GM19467 (cell line): ENCODE measurements around the gene H2AZ2.
"Not testable (repeated sequence)": the region's sequence is repeated elsewhere in the genome, so short reads cannot be mapped to it uniquely, and the experiment has no call there.

Experiments
- ATAC-seq: cut with Tn5 transposase; IDR thresholded peaks from one replicate; pipeline ENCODE4 v1.9.1; 2021; ENCODE audit warnings: mild to moderate bottlenecking, moderate library complexity; ENCODE audit not compliant: unreplicated experiment

Gene H2AZ2

GRCh38 chr7:44823255-44823781, 24.6 kb downstream of the H2AZ2 start:
- no peak for ATAC-seq

DNA sequence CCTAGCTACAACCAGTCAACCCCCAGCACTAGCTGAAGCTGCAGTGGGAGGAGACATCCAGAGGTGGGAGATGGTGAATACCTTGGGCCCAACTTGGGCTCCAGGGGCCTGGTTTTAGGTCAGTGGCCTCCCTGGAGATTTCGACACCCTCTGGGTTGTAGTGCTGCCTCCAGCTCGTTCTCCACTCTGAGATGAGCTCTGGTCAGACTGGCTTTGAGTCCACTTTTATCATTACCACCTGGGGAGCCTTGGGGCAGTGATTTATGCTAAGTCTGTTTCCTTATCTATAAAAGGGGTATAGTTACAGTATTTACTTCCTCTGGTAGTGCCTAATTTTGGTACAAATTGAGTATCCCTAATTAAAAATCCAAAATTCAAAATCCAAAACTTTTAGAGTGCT, 28.6 kb downstream of the H2AZ2 start:
- no peak for ATAC-seq

DNA sequence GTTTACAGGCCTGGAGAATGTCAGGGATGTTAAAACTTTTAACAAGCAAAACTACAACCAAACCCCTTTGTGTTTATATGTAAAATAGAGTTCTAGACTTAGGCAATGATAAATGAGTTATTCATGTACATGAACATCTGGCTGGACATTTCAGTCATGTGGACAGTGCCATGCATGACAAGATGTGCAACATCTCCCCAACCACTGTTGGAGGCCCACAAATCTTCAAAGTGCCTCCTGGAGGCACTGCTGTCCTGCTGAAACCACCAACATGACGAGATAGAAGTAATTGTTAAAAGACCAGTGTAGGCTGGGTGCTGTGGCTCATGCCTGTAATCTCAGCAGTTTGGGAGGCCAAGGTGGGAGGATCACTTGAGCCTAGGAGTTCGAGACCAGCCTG, 33.0 kb downstream of the H2AZ2 start:
- ATAC-seq, result no peak

DNA sequence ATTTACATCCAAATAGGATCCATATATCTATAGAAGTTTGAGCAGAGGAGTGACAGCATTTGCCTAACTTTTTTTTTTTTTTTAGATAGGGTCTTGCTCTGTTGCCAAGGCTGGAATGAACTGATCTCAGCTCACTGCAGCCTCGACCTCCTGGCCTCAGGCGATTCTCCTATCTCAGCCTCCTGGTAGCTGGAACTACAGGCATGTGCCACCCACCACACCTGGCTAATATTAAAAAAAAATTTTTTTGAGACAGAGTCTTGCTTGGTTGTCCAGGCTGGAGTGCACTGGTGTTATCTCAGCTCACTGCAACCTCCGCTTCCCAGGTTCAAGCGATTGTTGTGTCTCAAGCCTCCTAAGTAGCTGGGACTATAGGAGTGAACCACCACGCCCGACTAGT, 36.3 kb downstream of the H2AZ2 start:
- no peak for ATAC-seq

DNA sequence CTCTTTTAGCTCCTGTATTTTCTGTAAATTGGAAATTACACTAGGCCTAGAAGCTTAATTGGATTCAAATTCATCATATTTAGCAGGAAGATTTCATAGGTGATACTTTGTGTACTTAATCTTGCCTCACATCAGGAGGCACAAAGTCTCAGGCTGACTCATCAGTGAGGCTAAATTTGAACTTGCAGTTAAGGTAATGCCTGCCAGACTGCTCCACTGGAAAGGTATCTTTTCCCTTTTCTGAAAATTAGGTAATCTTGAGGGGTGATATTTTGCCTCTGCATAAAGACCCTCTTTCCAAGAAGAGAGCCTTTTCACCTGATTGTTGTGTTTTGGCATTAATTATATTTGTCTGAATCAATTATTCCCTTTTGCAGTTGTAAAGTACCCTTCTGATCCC, 36.8 kb downstream of the H2AZ2 start:
- ATAC-seq, result no peak

GRCh38 chr7:44808914-44809393, 38.9 kb downstream of the H2AZ2 start:
- no peak for ATAC-seq

DNA sequence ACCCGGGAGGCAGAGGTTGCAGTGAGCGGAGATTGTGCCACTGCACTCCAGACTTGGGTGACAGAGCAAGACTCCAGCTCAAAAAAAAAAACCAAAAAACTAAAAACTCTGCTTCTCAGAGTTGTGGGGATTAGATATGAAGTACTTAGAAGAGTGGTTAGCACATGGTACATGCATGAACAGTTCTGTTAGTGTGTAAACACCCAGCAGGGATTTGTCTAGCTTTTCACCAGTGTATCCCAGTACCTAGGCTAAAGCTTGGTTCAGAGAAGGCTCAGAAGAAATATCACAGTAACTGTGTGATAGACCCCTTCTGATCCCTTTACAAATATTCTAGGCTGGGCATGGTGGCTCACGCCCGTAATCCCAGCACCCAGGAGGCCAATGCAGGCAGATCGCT, 41.9 kb downstream of the H2AZ2 start:
- ATAC-seq, result no peak

DNA sequence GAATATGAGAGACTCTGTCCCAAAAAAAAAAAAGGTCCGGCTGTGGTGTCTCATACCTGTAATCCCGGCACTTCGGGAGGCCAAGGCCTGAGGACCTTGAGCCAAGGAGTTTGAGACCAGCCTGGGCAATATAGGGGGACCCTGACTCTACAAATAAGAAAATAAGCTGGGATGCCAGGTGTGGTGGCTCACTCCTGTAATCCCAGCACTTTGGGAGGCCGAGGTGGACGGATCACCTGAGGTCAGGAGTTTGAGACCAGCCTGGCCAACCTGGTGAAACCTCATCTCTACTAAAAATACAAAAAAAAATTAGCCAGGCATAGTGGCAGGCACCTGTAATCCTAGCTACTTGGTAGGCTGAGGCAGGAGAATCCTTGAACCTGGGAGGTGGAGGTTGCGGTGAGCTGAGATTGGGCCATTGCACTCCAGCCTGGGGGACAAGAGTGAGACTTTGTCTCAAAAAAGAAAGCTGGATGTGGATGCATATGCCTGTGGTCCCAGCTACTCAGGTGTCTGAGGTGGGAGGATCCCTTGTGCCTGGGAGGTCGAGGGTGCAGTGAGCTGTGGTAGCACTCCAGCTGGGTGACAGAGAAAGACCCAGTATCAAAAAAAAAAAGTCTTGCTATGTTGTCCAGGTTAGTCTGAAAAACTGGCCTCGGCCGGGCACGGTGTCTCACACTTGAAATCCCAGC, 43.9 kb downstream of the H2AZ2 start:
- not testable (repeated sequence) for ATAC-seq

DNA sequence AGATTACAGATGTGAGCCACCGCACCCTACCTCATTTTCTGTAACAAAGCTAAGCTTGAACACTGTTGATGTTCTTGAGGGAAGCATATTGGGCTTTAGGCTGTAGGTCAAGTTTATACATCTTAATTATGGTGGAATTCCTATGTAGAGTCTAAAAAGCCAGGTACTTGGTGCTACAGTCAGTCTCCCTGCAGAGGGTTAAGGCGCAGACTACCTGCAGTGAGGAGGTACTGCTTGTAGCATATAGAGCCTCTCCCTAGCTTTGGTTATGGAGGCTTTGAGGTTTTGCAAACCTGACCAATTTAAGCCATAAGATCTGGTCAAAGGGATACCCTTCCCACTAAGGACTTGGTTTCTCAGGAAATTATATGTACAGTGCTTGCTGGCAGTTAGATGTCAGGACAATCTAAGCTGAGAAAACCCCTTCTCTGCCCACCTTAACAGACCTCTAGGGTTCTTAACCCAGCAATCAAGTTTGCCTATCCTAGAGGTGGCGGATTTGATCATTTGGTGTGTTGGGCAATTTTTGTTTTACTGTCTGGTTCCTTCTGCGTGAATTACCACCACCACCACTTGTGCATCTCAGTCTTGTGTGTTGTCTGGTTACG, 45.4 kb downstream of the H2AZ2 start:
- no peak for ATAC-seq

GRCh38 chr7:44801890-44802289, 46.0 kb downstream of the H2AZ2 start:
- no peak for ATAC-seq

- no peak for ATAC-seq
Observed at GRCh38 chr7:44799939-44800338, 47.9 kb downstream of the H2AZ2 start.

- ATAC-seq, result no peak
Observed at GRCh38 chr7:44798649-44799305, 49.1 kb downstream of the H2AZ2 start.

GRCh38 chr7:44797329-44798258, 50.3 kb downstream of the H2AZ2 start:
- peak; percentile 50 for ATAC-seq

DNA sequence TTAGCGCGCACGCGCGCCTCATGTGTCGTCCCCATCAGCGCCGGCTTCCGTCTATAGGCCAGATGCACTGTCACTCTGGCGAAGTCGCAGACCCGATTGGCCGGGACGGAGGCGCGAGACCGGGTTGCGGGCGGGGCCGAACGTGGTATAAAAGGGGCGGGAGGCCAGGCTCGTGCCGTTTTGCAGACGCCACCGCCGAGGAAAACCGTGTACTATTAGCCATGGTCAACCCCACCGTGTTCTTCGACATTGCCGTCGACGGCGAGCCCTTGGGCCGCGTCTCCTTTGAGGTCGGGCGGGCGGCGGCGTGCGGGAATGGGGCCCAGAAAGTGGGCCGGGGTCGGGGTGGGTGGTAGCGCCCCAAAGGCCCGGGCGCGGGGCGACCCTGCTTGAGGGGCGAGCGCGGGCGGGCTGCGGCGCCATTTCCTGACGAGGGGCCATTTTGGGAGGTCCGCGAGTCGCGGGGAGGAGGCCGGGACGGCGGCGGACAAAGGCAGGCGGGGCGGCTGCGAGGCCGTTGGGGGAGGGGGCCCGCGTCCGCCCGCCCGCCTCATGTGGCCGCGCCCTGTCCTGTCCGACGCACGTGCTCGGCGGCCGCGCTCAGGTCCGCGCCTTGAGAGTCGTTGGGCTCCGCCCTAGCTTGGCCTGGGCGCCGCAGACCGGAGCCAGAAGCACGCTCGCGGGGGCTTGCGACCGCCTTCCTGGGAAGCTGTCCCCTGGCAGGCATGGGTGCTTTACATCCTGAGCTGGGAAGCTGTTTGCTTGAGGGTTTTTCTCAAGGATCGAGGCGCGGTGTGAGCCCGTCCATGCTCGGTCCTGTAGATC, 51.2 kb downstream of the H2AZ2 start, which contains the start of gene PPIA:
TSS of gene PPIA (plus strand) at position 178 of the 825 bp plus-strand sequence. CDS start at position 222, 44 bp downstream.
- ATAC-seq, result peak; percentile 86

DNA sequence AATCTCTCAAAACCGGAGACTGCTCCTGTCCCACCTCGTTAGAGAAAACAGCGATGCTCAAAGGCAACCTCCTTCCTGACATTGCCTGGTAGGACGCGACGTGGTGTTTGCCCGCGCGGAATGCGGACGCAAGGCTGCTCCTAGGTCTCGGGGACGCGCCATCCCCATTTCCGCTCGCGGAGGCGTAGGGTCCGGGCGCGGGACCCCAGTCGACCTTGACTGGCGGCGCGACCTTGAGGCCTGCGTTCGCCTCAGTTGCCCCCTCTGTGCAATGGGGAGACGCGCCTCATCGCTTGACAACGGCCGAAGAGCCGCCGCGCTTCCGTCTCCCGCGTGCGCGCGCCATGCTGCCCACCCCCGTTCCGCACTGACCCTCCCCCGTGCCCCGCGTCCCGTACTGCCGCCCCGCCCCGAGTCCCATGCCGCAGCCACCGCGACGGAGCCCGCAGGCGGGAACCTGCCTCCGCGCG, 51.8 kb downstream of the H2AZ2 start:
- peak; percentile 29 for ATAC-seq

DNA sequence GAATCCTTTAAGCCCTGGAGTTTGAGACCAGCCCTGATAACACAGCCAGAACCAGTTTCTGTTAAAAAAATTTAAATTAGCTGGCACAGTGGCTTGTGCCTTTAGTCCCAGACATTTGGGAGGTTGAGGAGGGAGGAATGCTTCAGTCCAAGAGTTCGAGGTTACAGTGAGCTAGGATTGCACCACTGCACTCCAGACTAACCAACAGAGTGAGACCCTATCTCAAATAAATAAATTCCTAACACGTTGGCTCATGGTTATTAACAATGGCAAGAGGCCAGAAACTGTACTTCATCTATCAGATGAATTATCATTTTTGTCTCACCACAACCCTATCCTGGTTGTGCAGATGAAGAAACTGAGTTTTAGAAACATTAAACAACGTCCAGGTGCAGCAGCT, 53.6 kb downstream of the H2AZ2 start:
- ATAC-seq, result no peak

- ATAC-seq, result no peak
Observed at GRCh38 chr7:44793919-44794318, 54.0 kb downstream of the H2AZ2 start.

DNA sequence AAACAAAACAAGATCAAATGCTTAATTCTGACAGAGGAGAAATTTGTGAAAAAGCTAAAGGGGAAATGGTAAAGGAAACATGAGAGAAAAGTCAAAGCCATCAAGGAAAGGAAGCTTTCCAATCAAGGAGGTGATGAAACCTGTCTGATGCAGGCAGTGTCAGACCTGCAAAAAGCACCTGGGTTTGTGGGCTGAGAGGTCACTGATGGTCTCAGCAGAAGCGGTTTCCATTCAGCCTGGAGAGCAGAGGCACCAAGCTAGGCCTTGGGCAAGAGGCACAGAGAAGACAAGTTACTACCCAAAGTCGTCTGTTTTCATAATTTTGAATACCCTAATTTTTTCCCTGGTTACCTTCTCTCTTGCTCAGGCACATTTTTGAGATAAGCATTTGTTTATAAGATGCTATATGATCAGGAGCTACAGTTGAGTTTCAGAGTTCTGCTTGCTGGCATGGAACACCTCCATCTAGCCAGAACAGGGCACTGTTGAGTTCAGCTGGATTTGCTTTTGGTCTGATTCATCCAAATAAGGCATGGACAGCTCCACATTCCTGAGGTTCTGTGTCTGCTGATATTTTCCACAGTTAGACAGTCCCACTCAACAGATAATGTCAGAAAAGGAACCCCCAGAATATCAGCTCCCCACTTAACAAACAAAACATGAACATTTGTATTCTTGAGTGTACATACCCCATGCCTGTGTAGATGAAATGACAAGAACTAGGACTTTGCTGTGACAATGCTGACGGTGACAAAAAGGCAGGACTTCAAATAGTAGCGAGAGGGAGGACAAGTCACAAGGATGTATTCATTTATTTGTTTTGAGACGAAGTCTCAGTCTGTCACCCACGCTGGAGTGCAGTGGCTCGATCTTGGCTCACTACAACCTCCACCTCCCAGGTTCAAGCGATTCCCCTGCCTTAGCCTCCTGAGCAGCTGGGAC, 56.3 kb downstream of the H2AZ2 start:
- no peak for ATAC-seq

GRCh38 chr7:44789990-44790389, 57.9 kb downstream of the H2AZ2 start:
- ATAC-seq, result no peak
